CD4-positive, alpha-beta T cell treated with Interleukin-4 for 1 hour (primary cell): ENCODE results near the gene DHCR7.

Experiments used
- DNase-seq, 2 donors: peaks; one replicate each; pipeline ENCODE4 v3.0.0-alpha.2; 2020 to 2022

DHCR7 gene

DNA sequence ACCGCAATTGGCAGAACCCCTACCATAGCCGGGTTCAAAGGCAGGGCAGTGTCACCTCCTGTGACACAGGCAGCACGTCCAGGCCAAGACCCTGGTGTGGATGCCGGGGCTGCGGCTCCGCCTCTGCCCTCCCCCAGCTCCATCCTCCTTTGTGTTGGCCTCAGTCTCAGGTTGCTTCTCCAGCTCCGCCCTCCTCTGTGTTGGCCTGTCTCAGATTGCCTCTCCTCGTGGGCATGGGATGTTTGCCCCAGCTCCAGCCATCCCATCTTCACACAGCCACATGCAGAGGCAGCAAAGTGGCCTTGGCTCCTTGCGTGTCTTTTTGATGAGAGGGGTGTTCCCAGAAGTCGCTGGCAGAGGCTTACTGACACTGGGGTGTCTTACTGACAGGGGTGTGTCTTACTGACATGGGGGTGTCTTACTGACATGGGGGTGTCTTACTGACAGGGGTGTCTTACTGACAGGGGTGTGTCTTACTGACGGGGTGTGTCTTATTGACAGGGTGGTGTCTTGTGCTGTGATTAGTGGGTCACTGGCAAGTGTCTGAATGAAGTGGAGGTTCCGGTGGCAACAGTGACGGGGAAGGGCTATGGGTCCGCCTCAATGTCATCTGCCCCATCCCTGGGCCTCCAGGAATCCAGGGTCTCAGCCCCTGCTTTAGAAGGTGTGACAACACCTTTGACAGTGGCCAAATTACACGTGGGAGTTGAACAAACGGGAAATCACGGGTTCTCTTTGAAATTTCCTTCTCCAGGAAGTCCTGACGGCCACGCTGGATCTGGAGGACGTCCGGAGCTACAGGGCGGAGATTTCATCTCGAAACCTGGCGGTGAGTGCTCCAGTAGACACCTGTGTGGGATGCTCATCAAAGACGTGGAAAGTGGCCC is 29.7 kb upstream of the DHCR7 start:
- DNase-seq = no peak

GRCh38 chr11:71476926-71477640 is 28.9 kb upstream of the DHCR7 start:
- no peak for DNase-seq

GRCh38 chr11:71476031-71476430 is 27.8 kb upstream of the DHCR7 start:
- no peak for DNase-seq

- no peak for DNase-seq
Measured at GRCh38 chr11:71474771-71475483, 26.7 kb upstream of the DHCR7 start.

DNA sequence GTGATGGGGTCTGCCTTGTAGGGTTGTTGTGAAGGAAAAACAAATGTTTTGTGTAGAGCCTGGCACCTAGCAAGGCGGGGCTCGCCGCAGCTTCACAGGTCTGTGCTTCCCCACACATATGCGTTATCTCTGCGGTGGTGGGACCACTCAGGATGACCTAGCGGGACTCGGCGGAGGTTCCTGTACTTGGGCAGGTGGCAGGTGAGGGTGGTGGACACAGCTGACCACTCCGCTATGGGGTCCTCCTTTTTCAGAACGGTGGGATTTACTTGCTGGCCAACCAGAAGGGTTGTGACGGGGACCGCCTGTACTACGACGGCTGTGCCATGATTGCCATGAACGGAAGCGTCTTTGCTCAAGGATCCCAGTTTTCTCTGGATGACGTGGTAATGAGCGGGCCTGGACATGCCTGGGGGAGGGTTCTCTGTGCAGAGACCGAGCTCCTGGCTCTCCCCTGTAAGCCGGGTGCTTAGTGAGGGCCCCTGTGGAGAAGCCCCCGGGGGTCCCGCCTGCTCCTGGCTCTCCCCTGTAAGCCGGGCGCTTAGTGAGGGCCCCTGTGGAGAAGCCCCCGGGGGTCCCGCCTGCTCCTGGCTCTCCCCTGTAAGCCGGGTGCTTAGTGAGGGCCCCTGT is 26.1 kb upstream of the DHCR7 start:
- no peak for DNase-seq

DNA sequence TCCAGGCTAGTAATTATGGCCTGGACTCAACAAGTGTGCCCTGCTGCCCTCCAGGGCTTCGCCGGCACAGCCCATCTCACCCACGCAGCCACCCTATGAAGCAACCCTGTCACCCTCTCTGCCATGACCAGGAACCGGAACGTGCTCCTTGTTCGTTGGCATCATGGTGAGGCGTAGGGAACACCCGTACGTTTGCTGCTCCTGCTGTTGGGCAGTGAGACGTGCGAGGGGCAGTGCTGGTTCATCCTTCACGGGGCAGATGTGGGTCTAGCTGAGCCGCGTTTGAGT is 25.5 kb upstream of the DHCR7 start:
- DNase-seq = no peak

DNA sequence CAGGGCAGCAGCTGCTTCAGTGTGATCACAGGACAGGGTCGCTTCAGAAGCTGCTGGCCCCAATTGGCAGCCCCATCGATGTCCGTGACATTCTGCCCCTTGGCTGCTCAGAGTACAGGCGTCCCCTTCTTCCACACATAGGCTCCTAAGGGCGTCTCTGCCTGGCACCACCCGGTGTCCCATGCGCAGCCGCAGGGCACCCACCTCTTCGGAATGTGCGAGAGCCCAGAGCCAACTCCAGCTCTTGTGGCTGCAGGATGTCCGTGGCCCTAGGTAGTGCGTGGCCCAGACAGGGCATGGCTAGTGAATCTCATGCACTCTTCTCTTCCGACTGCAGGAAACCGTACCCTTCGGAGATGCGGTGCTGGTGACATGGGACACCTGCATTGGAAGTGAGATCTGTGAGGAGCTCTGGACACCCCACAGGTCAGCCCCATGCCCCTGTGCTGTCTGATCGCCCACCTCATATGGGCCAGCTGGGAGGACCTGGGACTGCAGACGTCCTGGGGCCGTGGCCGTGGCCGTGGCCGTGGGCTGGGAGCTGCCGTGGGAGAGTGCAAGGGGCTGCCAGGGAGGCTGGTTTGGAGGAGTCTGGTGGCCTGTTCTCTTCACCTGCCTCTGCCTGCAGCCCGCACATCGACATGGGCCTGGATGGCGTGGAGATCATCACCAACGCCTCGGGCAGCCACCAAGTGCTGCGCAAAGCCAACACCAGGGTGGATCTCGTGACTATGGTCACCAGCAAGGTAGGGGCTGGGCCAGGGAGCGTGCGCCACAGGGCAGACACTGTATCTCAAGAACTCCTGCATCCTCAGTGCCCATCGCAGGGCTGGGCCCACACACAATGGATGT is 25.0 kb upstream of the DHCR7 start:
- no peak for DNase-seq

- DNase-seq = no peak
Measured at GRCh38 chr11:71472357-71472885, 24.2 kb upstream of the DHCR7 start.

- no peak for DNase-seq
Measured at GRCh38 chr11:71470946-71471345, 22.8 kb upstream of the DHCR7 start.

- no peak for DNase-seq
Measured at GRCh38 chr11:71467164-71467563, 19.0 kb upstream of the DHCR7 start.

- DNase-seq = no peak
Measured at GRCh38 chr11:71466358-71466757, 18.2 kb upstream of the DHCR7 start.

DNA sequence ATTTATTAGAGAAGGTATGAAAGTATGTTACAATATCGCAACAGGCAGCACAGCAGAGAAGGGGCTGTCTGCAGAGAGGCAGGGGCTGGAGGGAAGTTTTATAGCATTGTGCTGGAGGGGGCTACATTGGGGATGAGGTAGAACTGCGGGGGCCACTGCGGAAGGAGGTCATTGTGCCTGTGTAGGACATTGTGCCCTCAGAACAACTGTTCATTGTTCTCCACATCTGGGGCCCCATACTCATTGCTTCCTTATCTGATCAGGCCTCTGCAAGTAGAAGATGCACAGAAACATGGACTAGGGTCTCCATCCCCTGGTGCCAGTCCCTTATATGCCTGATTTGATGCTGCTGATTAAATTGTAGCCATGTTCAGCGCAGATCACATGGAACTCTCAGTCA is 16.9 kb upstream of the DHCR7 start:
- DNase-seq = no peak

DNA sequence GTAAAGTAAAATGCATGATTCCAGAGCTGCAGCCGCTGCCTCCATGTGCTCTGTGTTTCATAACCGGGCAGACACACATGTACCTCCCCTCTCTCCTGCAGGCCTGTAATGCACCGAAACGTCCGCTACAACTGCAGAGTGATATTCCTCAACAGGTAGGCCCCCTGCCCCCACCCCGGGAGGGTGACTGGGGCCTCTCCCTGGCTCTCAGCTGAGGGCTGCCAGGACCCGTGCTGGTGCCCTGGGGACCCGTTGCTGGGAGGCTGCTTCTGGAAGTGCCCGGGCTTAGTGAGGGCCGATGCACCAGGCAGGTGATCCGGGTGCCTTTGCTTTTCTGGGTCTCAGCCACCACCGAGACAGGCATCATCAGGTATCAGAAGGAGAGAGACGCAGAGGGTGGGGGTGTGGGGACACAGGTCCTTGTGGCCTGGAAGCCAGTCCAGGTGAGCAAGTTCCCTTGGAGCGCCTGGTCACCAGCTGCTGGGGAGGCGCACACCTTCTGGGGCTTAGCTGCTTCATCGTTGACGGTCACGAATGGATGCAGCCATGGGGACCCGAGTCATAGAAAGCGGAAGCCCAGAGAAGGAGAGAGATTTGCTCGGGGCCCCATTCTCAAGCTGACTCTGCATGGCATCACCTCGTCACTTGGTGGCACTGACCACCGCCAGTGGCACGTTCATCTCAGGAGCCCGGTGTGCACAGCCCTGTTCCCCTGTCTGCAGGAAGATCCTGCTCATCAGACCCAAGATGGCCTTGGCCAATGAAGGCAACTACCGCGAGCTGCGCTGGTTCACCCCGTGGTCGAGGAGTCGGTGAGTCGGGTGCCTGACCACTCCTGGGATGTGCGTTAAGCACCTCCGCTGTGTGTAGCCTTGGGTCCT is 15.4 kb upstream of the DHCR7 start:
- no peak for DNase-seq

- DNase-seq = no peak
Measured at GRCh38 chr11:71462726-71463125, 14.5 kb upstream of the DHCR7 start.

GRCh38 chr11:71461696-71462095 is 13.5 kb upstream of the DHCR7 start:
- DNase-seq = no peak

DNA sequence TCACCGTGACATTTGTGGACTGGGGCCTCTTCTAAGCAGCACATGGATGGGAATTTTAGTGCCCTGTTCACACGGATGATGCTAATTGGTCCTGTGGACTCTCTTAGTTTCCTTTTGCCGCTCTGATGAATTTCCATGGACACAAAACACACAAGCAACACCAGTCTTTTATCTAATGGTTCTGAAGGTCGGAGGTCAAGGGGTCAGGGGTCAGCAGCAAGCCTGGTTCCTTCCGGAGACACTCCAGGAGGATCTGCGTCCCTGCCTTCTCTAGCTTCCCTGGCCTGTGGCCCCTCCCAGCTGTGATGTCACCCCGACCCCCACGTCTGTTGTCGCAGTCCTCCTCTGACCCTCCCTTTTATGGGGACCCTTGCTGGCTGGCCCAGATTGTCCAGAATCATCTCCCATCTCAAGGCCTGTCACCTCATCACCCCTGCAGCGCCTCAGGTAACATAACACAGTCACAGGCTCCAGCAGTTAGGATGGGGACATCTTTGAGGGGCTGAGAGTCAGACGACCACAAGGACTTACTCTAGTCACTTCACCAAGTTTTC is 11.7 kb upstream of the DHCR7 start:
- DNase-seq = no peak

GRCh38 chr11:71459076-71459766 is 11.0 kb upstream of the DHCR7 start:
- DNase-seq = no peak

DNA sequence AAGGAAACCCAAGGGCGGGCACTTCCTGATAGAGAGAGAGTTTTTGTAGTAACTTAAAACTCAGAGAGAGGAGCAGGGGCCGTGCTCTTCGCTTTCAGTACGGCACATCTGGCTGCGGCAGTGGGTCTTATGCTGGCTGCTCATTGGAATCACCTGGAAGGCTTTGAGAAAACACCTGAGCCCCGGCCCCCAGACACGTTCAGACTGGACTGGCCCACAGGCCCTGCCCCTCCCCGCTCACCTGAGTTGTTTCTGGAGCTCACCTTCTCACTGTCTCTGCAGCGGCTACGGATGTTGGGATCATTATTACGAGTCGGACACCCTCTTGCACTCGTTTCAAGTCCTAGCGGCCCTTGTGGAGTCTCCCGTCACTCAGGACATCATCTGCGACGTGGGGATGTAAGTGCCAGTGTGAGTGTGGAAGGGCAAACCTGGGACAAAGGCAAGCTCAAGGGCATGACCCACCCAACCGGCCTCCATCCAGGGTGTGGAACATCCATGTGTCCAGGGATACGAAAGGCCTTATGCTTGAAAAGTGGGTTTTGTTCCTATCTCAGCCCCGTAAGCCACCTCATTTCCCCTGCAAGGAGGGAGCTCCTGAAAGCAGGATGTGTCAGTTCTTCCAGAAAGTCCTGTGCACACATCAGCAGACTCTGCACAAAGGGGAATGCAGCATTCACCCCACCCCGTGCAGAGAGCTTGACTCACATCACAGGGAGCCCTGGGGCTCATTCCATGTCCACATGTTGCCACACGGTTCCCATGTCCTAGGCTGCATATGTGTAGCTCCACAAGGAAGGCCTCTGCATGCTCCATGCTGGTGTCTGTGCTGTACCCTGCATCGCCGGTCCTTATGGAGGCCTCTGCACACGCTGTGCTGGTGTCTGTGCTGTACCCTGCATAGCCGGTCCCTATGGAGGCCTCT is 10.2 kb upstream of the DHCR7 start:
- DNase-seq = no peak

DNA sequence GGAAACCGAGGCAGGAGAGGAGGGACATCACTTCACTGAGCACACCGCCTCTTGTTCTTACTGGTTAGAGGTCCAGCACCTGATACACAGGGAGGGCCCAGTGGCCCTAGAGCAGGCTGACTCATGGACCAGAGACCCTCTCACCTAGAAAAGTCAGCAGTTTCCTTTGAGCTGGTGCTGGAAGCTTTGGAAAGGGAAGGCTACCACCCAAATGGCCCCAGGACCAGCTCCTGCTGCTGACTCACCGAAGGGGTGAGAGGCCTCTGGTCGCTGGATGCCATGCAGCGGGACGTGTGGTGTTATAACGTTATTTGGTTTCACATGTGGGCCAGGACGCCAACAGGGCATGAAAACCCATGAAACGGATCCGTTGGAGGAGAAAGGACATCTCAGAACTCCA is 8.6 kb upstream of the DHCR7 start:
- DNase-seq = no peak
